ENCODE results near the gene ANKRD37.

DNA sequence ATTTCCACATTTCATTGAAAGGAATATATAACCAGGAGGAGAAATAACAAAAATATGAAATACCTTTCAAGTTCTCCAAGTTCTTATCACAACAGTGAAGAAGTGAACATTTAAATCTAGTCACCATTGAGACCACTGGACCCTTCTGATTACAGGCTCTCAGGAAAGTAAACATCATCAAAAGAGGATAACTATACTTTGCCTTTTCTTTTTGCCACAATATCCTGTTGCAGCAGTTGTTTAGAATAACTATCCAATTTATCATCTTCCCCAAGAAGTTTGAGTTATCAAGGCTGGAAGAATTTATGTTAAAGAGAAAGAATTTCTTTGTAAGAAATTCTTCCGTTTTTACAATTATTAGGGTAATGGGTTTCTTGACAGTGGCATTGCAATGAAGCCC lies 4.5 kb upstream of the ANKRD37 start:
- TF ChIP-seq, protein P1, sequence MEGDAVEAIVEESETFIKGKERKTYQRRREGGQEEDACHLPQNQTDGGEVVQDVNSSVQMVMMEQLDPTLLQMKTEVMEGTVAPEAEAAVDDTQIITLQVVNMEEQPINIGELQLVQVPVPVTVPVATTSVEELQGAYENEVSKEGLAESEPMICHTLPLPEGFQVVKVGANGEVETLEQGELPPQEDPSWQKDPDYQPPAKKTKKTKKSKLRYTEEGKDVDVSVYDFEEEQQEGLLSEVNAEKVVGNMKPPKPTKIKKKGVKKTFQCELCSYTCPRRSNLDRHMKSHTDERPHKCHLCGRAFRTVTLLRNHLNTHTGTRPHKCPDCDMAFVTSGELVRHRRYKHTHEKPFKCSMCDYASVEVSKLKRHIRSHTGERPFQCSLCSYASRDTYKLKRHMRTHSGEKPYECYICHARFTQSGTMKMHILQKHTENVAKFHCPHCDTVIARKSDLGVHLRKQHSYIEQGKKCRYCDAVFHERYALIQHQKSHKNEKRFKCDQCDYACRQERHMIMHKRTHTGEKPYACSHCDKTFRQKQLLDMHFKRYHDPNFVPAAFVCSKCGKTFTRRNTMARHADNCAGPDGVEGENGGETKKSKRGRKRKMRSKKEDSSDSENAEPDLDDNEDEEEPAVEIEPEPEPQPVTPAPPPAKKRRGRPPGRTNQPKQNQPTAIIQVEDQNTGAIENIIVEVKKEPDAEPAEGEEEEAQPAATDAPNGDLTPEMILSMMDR (IDR thresholded peaks at IDR 0.05) = no peak
- no peak for TF ChIP-seq POLR2A (IDR thresholded peaks at IDR 0.05)
